H1 (cell line): ENCODE results near the gene CCT6A. TPM values are rescaled to one million over a fixed set of nuclear protein-coding genes. Genes with fewer than 3 reads are reported as not detected.

ENCODE experiments used
- CTCF ChIA-PET: fragments of 300-600 bp; sonication (Branson Sonifier 250); formaldehyde crosslinking; loops from one replicate; lab custom pipeline; 2021; ENCODE audit not compliant: partially characterized antibody; lab: Charles Lee
- POLR2A ChIA-PET: fragments of 300-600 bp; sonication (Branson Sonifier 250); formaldehyde crosslinking; loops from one replicate; lab custom pipeline; 2021; ENCODE audit warnings: inconsistent platforms; ENCODE audit not compliant: partially characterized antibody; lab: Charles Lee
- DNase-seq, 2 experiments: peaks; one replicate each; pipeline versions ENCODE4 v3.0.0 to v3.0.0-alpha.2; 2010 to 2022; ENCODE audit warnings: low spot score in 2 of 2, low read depth in 1 of 2, mixed read lengths in 1 of 2
- FAIRE-seq: peaks from 2 replicates; lab custom pipeline; 2011; peaks lifted over from hg19 to GRCh38; lab: Jason Lieb, UNC
- H2AFZ ChIP-seq: 2 replicates; pipeline ENCODE4 v1.8.1; 2012; ENCODE audit warnings: low read length, inconsistent platforms
- H2AK5ac ChIP-seq: 2 replicates; pipeline ENCODE4 v1.6.1; 2013; ENCODE audit warnings: low read depth, low read length
- H2BK120ac ChIP-seq: replicated peaks from 2 replicates; pipeline ENCODE3; 2013; ENCODE audit warnings: low read depth, low read length, inconsistent platforms
- H2BK12ac ChIP-seq: 2 replicates; pipeline ENCODE4 v1.6.1; 2013; ENCODE audit warnings: low read depth, low read length
- H2BK15ac ChIP-seq: 2 replicates; pipeline ENCODE4 v1.6.1; 2013; ENCODE audit warnings: low read length
- H2BK20ac ChIP-seq: 2 replicates; pipeline ENCODE4 v1.6.1; 2013; ENCODE audit warnings: low read length
- H2BK5ac ChIP-seq: 2 replicates; pipeline ENCODE4 v1.6.1; 2013; ENCODE audit warnings: low read depth, low read length
- H3K14ac ChIP-seq: 2 replicates; pipeline ENCODE4 v1.6.1; 2013; ENCODE audit warnings: inconsistent platforms; ENCODE audit not compliant: insufficient read length
- H3K18ac ChIP-seq: 2 replicates; pipeline ENCODE4 v1.6.1; 2013; ENCODE audit warnings: low read length; ENCODE audit errors: extremely low read depth
- H3K23ac ChIP-seq: 2 replicates; pipeline ENCODE4 v1.6.1; 2013; ENCODE audit warnings: inconsistent platforms; ENCODE audit not compliant: insufficient read length
- H3K23me2 ChIP-seq: 2 replicates; pipeline ENCODE4 v1.6.1; 2013; ENCODE audit warnings: low read depth, low read length
- H3K27ac ChIP-seq: 2 replicates; pipeline ENCODE4 v1.6.1; 2011; ENCODE audit warnings: low read depth, low read length, inconsistent platforms
- H3K27me3 ChIP-seq, 4 experiments: replicated peaks in 1 of 4; 1 replicate in 1 of 4; 2 replicates in 3 of 4; pipeline versions ENCODE4 v1.6.1 to v1.8.1; 2011 to 2013; ENCODE audit warnings: low read length in 3 of 4, mild to moderate bottlenecking in 3 of 4, inconsistent platforms in 2 of 4, mixed read lengths in 2 of 4, moderate library complexity in 1 of 4; ENCODE audit not compliant: control insufficient read depth in 3 of 4, insufficient read depth in 3 of 4; ENCODE audit errors: extremely low read depth in 1 of 4
- H3K36me3 ChIP-seq, 4 experiments: 2 replicates each; pipeline versions ENCODE4 v1.6.1 to v1.8.1; 2011 to 2013; ENCODE audit warnings: mild to moderate bottlenecking in 4 of 4, low read length in 3 of 4, moderate library complexity in 2 of 4, control low read depth in 1 of 4, inconsistent platforms in 1 of 4; ENCODE audit not compliant: insufficient read depth in 4 of 4, control insufficient read depth in 2 of 4
- H3K4ac ChIP-seq: replicated peaks from 2 replicates; pipeline ENCODE3; 2013; ENCODE audit warnings: low read length, low read depth, mixed read lengths, inconsistent platforms; ENCODE audit not compliant: insufficient read length
- H3K4me1 ChIP-seq, 4 experiments: replicated peaks in 1 of 4; 1 replicate in 1 of 4; 2 replicates in 3 of 4; pipeline versions ENCODE4 v1.6.1 to v1.8.1; 2011 to 2013; ENCODE audit warnings: low read length in 3 of 4, inconsistent platforms in 2 of 4, mixed read lengths in 1 of 4; ENCODE audit not compliant: insufficient read depth in 4 of 4, control insufficient read depth in 3 of 4
- H3K4me2 ChIP-seq, 2 experiments: 2 replicates each; pipeline versions ENCODE4 v1.6.1 to v1.8.1; 2011 to 2013; ENCODE audit warnings: low read depth in 2 of 2, low read length in 2 of 2, control low read depth in 1 of 2, inconsistent platforms in 1 of 2, mild to moderate bottlenecking in 1 of 2; ENCODE audit not compliant: insufficient read depth in 1 of 2
- H3K4me3 ChIP-seq, 4 experiments: fragments of 200-600, 300-600 bp in 1 of 4; sonication (generic), shearing (Covaris generic), sonication (Bioruptor Twin) in 1 of 4; 2 replicates each; pipeline versions ENCODE4 v1.5.1 to v1.8.1; 2011 to 2016; ENCODE audit warnings: low read length in 4 of 4, low read depth in 3 of 4, control low read depth in 2 of 4, inconsistent platforms in 2 of 4, mild to moderate bottlenecking in 2 of 4, mixed read lengths in 1 of 4, moderate library complexity in 1 of 4; ENCODE audit not compliant: insufficient read depth in 2 of 4; ENCODE audit errors: extremely low read depth in 1 of 4
- H3K56ac ChIP-seq: replicated peaks from 2 replicates; pipeline ENCODE3; 2013; ENCODE audit warnings: low read depth, mild to moderate bottlenecking, mixed read lengths, low read length, inconsistent platforms; ENCODE audit not compliant: insufficient read length
- H3K79me1 ChIP-seq: 2 replicates; pipeline ENCODE4 v1.6.1; 2013; ENCODE audit warnings: low read depth, low read length, control low read depth
- H3K79me2 ChIP-seq, 2 experiments: 2 replicates each; pipeline versions ENCODE4 v1.6.1 to v1.8.1; 2012 to 2013; ENCODE audit warnings: low read length in 2 of 2, mild to moderate bottlenecking in 2 of 2, inconsistent platforms in 1 of 2; ENCODE audit not compliant: insufficient read depth in 2 of 2, control insufficient read depth in 1 of 2
- H3K9ac ChIP-seq, 4 experiments: replicated peaks in 1 of 4; 1 replicate in 1 of 4; 2 replicates in 3 of 4; pipeline versions ENCODE4 v1.6.1 to v1.8.1; 2011 to 2013; ENCODE audit warnings: low read depth in 3 of 4, low read length in 3 of 4, control low read depth in 2 of 4, mild to moderate bottlenecking in 2 of 4, moderate library complexity in 2 of 4, inconsistent platforms in 1 of 4; ENCODE audit errors: extremely low read depth in 1 of 4
- H3K9me3 ChIP-seq, 2 experiments: 2 replicates each; pipeline versions ENCODE4 v1.6.1 to v1.8.1; 2012 to 2013; ENCODE audit warnings: mild to moderate bottlenecking in 2 of 2, moderate library complexity in 2 of 2, control low read depth in 1 of 2, inconsistent platforms in 1 of 2, low read depth in 1 of 2, low read length in 1 of 2, mixed read lengths in 1 of 2; ENCODE audit not compliant: insufficient read depth in 2 of 2
- H4K20me1 ChIP-seq, 2 experiments: replicated peaks in 1 of 2; 2 replicates each; pipeline versions ENCODE3 to v1.8.1; 2011 to 2013; ENCODE audit warnings: inconsistent platforms in 2 of 2, low read length in 2 of 2, mild to moderate bottlenecking in 1 of 2; ENCODE audit not compliant: insufficient read depth in 2 of 2, control insufficient read depth in 1 of 2
- H4K5ac ChIP-seq: 2 replicates; pipeline ENCODE4 v1.6.1; 2013; ENCODE audit warnings: low read length, low read depth, mixed read lengths, inconsistent platforms; ENCODE audit not compliant: insufficient read length
- H4K8ac ChIP-seq: 2 replicates; pipeline ENCODE4 v1.8.0; 2013; ENCODE audit warnings: mild to moderate bottlenecking, moderate library complexity, low read length, inconsistent platforms; ENCODE audit not compliant: insufficient read depth; ENCODE audit errors: extremely low read depth
- H4K91ac ChIP-seq: replicated peaks from 2 replicates; pipeline ENCODE3; 2013; ENCODE audit warnings: low read length, mixed read lengths, inconsistent platforms; ENCODE audit not compliant: insufficient read length
- CTBP2 ChIP-seq: IDR thresholded peaks from 2 replicates; pipeline ENCODE4 v1.7.0; 2011; ENCODE audit warnings: borderline replicate concordance, mild to moderate bottlenecking, moderate library complexity, mixed read lengths, low read length; ENCODE audit not compliant: insufficient read depth, insufficient read length
- CTCF ChIP-seq, 3 experiments: IDR thresholded peaks; 1 replicate in 2 of 3; 2 replicates in 1 of 3; pipeline versions ENCODE4 v1.5.1 to v1.6.1; 2011; ENCODE audit warnings: low read length in 3 of 3, mild to moderate bottlenecking in 3 of 3, inconsistent platforms in 2 of 3, low read depth in 1 of 3, moderate library complexity in 1 of 3; ENCODE audit not compliant: insufficient read depth in 1 of 3; ENCODE audit errors: control extremely low read depth in 1 of 3
- POLR2A ChIP-seq, 2 experiments: IDR thresholded peaks; 1 replicate in 1 of 2; 2 replicates in 1 of 2; pipeline ENCODE4 v1.6.1; 2011; ENCODE audit warnings: low read depth in 2 of 2, low read length in 2 of 2, mild to moderate bottlenecking in 2 of 2; ENCODE audit errors: control extremely low read depth in 1 of 2
- RAD21 ChIP-seq, 2 experiments: IDR thresholded peaks in 1 of 2; conservative IDR thresholded peaks in 1 of 2; 2 replicates each; pipeline ENCODE4 v1.6.1; 2011; ENCODE audit warnings: low read depth in 2 of 2, low read length in 2 of 2, improper control_type of control experiment in 1 of 2, inconsistent platforms in 1 of 2, mild to moderate bottlenecking in 1 of 2, moderate library complexity in 1 of 2
- SIN3A ChIP-seq, 2 experiments: IDR thresholded peaks in 1 of 2; conservative IDR thresholded peaks in 1 of 2; 2 replicates each; pipeline ENCODE4 v1.6.1; 2011 to 2012; ENCODE audit warnings: low read length in 2 of 2, improper control_type of control experiment in 1 of 2, low read depth in 1 of 2, mild to moderate bottlenecking in 1 of 2
- WGBS, 2 experiments: shearing (Covaris generic) in 1 of 2; methylation state at CpG; one replicate each; pipeline versions ENCODE4 v1.1.6 to v1.1.7; 2013 to 2015; ENCODE audit warnings: low lambda C conversion rate in 2 of 2, mixed read lengths in 2 of 2, inconsistent platforms in 1 of 2, low coverage in 1 of 2, missing lambda C conversion rate in 1 of 2; ENCODE audit not compliant: insufficient replicate concordance in 2 of 2, insufficient coverage in 1 of 2, insufficient read length in 1 of 2; ENCODE audit errors: extremely low coverage in 1 of 2, missing lambda C conversion rate in 1 of 2; 5-methylcytosine and 5-hydroxymethylcytosine counted together
- polyA plus RNA-seq, 7 experiments: library from polyadenylated mRNA; depleted of rRNA in 3 of 7; stranded (reverse) in 5 of 7; unstranded in 2 of 7; fragments of >200 nt in 5 of 7; fragments of 200-250 nt in 2 of 7; gene quantifications; 1 replicate in 5 of 7; 2 replicates in 1 of 7; 4 replicates in 1 of 7; pipeline versions ENCODE4 v1.2.1 to v1.2.3, GENCODE V29; 2011 to 2013; ENCODE audit warnings: missing spikeins in 2 of 7, mixed read lengths in 2 of 7
- total RNA-seq: library from RNA; stranded (reverse); fragmentation: NEBNext Ultra II Directional; extraction: Animal tissue kit (Norgen Biotek cat#: 25700); gene quantifications from 2 replicates; pipeline ENCODE4 v1.2.1, GENCODE V29; 2021

CCT6A gene
- total and polyA plus RNA-seq, 2 of the 8 experiments (the other 6 are each of a cell fraction or from before 2014, with no cell fraction given): 201 to 272 TPM

GRCh38 chr7:56092789-56093531 lies 41.4 kb downstream of the CCT6A start, which contains the start of gene PHKG1:
Gene PHKG1, minus strand, starts transcription at chr7:56092952. Its CDS starts 4,011 bp downstream, at chr7:56088941.
- no peaks in the 10 kb centered on the region for H4K20me1 ChIP-seq
- H3K79me1 ChIP-seq: no peaks in the 10 kb centered on the region
- H3K4me3 ChIP-seq: no peak within 1 kb of the TSS
- no peak within 1 kb of the TSS for H3K27ac ChIP-seq
- no peak within 1 kb of the TSS for H3K23ac ChIP-seq
- H2BK120ac ChIP-seq: no peak within 1 kb of the TSS
- H3K4ac ChIP-seq: no peak within 1 kb of the TSS
- no peak within 1 kb of the TSS for H3K9ac ChIP-seq
- no peak within 1 kb of the TSS for H4K8ac ChIP-seq
- no peak within 1 kb of the TSS for H4K91ac ChIP-seq
- H2BK20ac ChIP-seq: no peak within 1 kb of the TSS
- H3K18ac ChIP-seq: no peak within 1 kb of the TSS
- H2BK15ac ChIP-seq: no peak within 1 kb of the TSS
- no peak within 1 kb of the TSS for H3K14ac ChIP-seq
- FAIRE-seq (no peak), DNase-seq (no peak)
- H2BK12ac ChIP-seq: no peak within 1 kb of the TSS
- WGBS, 2 experiments: 85% methylated on average over 17 of the region's 19 CpGs; no CpG with 5 or more reads in 1 of the 2 experiments
- no peaks in the 10 kb centered on the region for H3K79me2 ChIP-seq
- POLR2A ChIA-PET: interaction anchor here (0.6 to 3.3 kb wide), 12 partner anchors 8 to 1407 kb away, joined by 3 to 18 read pairs (median 4); partner anchors contain the start of genes CCT6A and PSPH
- H3K56ac ChIP-seq: no peak within 1 kb of the TSS
- H4K5ac ChIP-seq: no peak within 1 kb of the TSS
- H3K4me2 ChIP-seq: no peak within 1 kb of the TSS
- H3K36me3 ChIP-seq: no peaks in the 10 kb centered on the region
- no peaks in the 10 kb centered on the region for H3K23me2 ChIP-seq
- H2AK5ac ChIP-seq: no peak within 1 kb of the TSS
- H3K9me3 ChIP-seq: peaks cover 0 to 3% of the 10 kb centered on the region in 2 experiments; a peak in 2 of 4 replicates
- H3K4me1 ChIP-seq: no peaks in the 10 kb centered on the region
- no peak for TF ChIP-seq CTBP2
- TF ChIP-seq RAD21 (IDR thresholded peaks at IDR 0.05 in 1 of 2, conservative IDR thresholded peaks at IDR 0.05 in 1 of 2; ENCODE audit: low read depth in 2 of 2, low read length in 2 of 2): peak; percentile 55 to 65
- 0 out of 3 replicates have a peak, but pooled peaks of 1 of the 2 experiments have one; percentile 17 for TF ChIP-seq POLR2A (IDR thresholded peaks at IDR 0.05; ENCODE audit: control extremely low read depth in 1 of 2, low read depth in 2 of 2, low read length in 2 of 2)
- peak; percentile 44 to 60 (median 57) for TF ChIP-seq CTCF (IDR thresholded peaks at IDR 0.05; ENCODE audit: control extremely low read depth in 1 of 3, insufficient read depth in 1 of 3, low read depth in 1 of 3, low read length in 3 of 3)
- TF ChIP-seq SIN3A (conservative IDR thresholded peaks at IDR 0.05 in 1 of 2, IDR thresholded peaks at IDR 0.05 in 1 of 2; ENCODE audit: low read depth in 1 of 2, low read length in 2 of 2): no peak
- H2BK5ac ChIP-seq: no peak within 1 kb of the TSS
- no peaks in the 10 kb centered on the region for H3K27me3 ChIP-seq
- CTCF ChIA-PET: interaction anchor here (1.0 to 3.8 kb wide), 6 partner anchors 10 to 118 kb away, joined by 3 to 23 read pairs (median 4); no protein-coding TSS in a partner anchor
- no peak within 1 kb of the TSS for H2AFZ ChIP-seq
